CD8-positive, alpha-beta memory T cell (primary cell): ENCODE results near the gene ARL3. TPM values are rescaled to one million over a fixed set of nuclear protein-coding genes. Genes with fewer than 3 reads are reported as not detected.
"Not testable (repeated sequence)": the region's sequence is repeated elsewhere in the genome, so short reads cannot be mapped to it uniquely, and the experiment has no call there.

Source experiments
- CTCF ChIA-PET: fragments of 350-600 bp; sonication (Branson Sonifier 250); formaldehyde crosslinking; loops from one replicate; lab custom pipeline; 2021; ENCODE audit warnings: antibody characterized with exemption; lab: Charles Lee
- POLR2A ChIA-PET: fragments of 350-600 bp; sonication (Branson Sonifier 250); formaldehyde crosslinking; loops from one replicate; lab custom pipeline; 2021; ENCODE audit warnings: antibody characterized with exemption; lab: Charles Lee
- DNase-seq, 5 donors: peaks; one replicate each; pipeline versions ENCODE4 v3.0.0 to v3.0.0-alpha.2; 2020 to 2022; ENCODE audit warnings: mixed read lengths in 1 of 5
- H3K27ac ChIP-seq: one replicate; pipeline ENCODE4 v1.7.0; 2013; ENCODE audit warnings: low read depth, mild to moderate bottlenecking, low read length, moderate library complexity
- H3K27me3 ChIP-seq: 2 replicates; pipeline ENCODE4 v1.7.0; 2013; ENCODE audit warnings: low read length, mild to moderate bottlenecking; ENCODE audit not compliant: insufficient read depth, poor library complexity, severe bottlenecking
- H3K36me3 ChIP-seq: 2 replicates; pipeline ENCODE4 v1.7.0; 2013; ENCODE audit warnings: mild to moderate bottlenecking, low read length, moderate library complexity; ENCODE audit not compliant: insufficient read depth
- H3K4me1 ChIP-seq: 2 replicates; pipeline ENCODE4 v1.7.0; 2013; ENCODE audit warnings: mild to moderate bottlenecking, low read length, moderate library complexity; ENCODE audit not compliant: insufficient read depth
- H3K4me3 ChIP-seq: 2 replicates; pipeline ENCODE4 v1.7.0; 2013; ENCODE audit warnings: mild to moderate bottlenecking, low read length
- H3K9me3 ChIP-seq: 2 replicates; pipeline ENCODE4 v1.7.0; 2013; ENCODE audit warnings: mild to moderate bottlenecking, low read length
- H3K27ac Mint-ChIP-seq, 8 donors: one replicate each; pipeline ENCODE4 v1.8.0; 2020 to 2021; ENCODE audit warnings: mixed read lengths in 8 of 8, mild to moderate bottlenecking in 6 of 8, inconsistent platforms in 3 of 8, moderate library complexity in 3 of 8
- H3K27me3 Mint-ChIP-seq, 2 donors: one replicate each; pipeline ENCODE4 v1.8.0; 2020 to 2021; ENCODE audit warnings: mixed read lengths in 2 of 2, mild to moderate bottlenecking in 1 of 2, moderate library complexity in 1 of 2
- H3K36me3 Mint-ChIP-seq, 3 donors: one replicate each; pipeline ENCODE4 v1.8.0; 2020 to 2021; ENCODE audit warnings: mixed read lengths in 3 of 3, inconsistent platforms in 1 of 3, mild to moderate bottlenecking in 1 of 3
- H3K4me1 Mint-ChIP-seq, 3 donors: one replicate each; pipeline ENCODE4 v1.8.0; 2020 to 2021; ENCODE audit warnings: mixed read lengths in 3 of 3, inconsistent platforms in 1 of 3, mild to moderate bottlenecking in 1 of 3
- H3K4me3 Mint-ChIP-seq, 7 donors: one replicate each; pipeline ENCODE4 v1.8.0; 2020 to 2021; ENCODE audit warnings: mixed read lengths in 7 of 7, mild to moderate bottlenecking in 6 of 7, moderate library complexity in 4 of 7, inconsistent platforms in 2 of 7
- H3K9me3 Mint-ChIP-seq, 5 donors: one replicate each; pipeline ENCODE4 v1.8.0; 2020 to 2022; ENCODE audit warnings: mixed read lengths in 5 of 5, mild to moderate bottlenecking in 3 of 5, moderate library complexity in 2 of 5, inconsistent platforms in 1 of 5
- polyA plus RNA-seq: library from polyadenylated mRNA; unstranded; fragments of 300-500 nt; fragmentation: Illumina TruSeq; gene quantifications from one replicate; pipeline ENCODE4 v1.2.3, GENCODE V29; 2021
- total RNA-seq, 2 experiments: library from RNA; stranded (reverse); gene quantifications; one replicate each; pipeline ENCODE4 v1.2.3, GENCODE V29; 2021

ARL3 gene
- total and polyA plus RNA-seq, 3 experiments from 2014 or later, result 5.7 to 8.7 (median 8.7) TPM

DNA sequence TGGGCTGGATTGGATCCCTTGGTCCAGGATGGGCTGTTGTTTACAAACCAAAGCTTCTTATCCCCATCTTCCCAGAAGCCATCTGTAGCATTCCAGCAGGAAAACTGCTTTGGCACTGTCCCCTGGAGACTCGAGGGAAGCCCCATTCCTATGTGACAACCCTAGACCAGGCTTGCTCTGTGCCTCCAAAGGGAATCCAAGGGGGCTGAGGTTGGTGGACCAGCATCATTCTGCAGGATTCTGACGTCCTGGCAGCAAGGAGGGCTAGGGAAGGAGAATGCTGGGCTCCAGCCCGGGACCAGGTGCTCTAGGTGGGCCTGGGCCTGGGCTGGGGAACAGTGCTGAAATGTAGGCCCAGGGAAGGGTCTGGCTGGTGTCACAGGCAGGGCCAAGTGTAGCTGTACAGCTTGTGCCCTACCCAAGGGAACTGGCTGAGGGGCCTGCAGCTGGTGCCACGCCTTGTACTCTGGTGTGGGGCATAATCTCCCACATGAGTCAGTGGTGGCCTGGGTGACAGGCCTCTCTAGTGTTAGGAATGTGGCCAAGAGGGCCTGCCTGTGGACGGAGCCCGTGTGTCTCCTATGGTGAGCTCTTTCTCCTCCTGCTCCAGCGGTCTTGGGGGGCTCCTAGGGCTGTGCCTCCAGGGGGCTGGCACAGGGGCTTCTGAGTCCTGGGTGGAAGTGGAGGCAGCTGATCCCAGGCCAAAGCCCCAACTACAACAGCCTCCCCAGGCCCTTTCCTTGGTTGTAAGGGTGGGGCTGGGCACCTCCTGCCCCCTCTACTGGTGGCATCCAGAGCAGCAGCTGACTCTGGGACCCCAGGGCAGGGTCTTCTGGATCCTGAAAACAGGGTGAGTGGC lies 44.8 kb downstream of the ARL3 start:
- H3K4me1 Mint-ChIP-seq, result peaks cover 24 to 39% (median 27%) of the 10 kb centered on the region in 3 donors
- Histone ChIP-seq H3K9me3 (no peaks in the 10 kb centered on the region), H3K27ac (no peak overlapping the region), H3K4me3 (no peak overlapping the region), H3K36me3 (no peaks in the 10 kb centered on the region), H3K4me1 (peaks cover 21% of the 10 kb centered on the region), H3K27me3 (no peaks in the 10 kb centered on the region)
- CTCF ChIA-PET, result interaction anchor here (1.0 to 3.6 kb wide), 9 partner anchors 8 to 46 kb away, joined by 3 to 23 read pairs (median 7); partner anchors contain the start of genes ARL3, SFXN2 and TRIM8
- H3K9me3 Mint-ChIP-seq, result no peaks in the 10 kb centered on the region
- no peaks in the 10 kb centered on the region for H3K36me3 Mint-ChIP-seq
- peak in 1 of 5 donors; percentile 42 for DNase-seq
- POLR2A ChIA-PET, result interaction anchor here (0.9 to 1.7 kb wide), 3 partner anchors 11 to 45 kb away, joined by 3 to 20 read pairs (median 4); partner anchors contain the start of gene ARL3
- no peak overlapping the region for H3K4me3 Mint-ChIP-seq
- H3K27ac Mint-ChIP-seq, result peak overlapping the region in 4 of 8 donors; percentile 39 to 84 (median 59)
- H3K27me3 Mint-ChIP-seq, result no peaks in the 10 kb centered on the region

DNA sequence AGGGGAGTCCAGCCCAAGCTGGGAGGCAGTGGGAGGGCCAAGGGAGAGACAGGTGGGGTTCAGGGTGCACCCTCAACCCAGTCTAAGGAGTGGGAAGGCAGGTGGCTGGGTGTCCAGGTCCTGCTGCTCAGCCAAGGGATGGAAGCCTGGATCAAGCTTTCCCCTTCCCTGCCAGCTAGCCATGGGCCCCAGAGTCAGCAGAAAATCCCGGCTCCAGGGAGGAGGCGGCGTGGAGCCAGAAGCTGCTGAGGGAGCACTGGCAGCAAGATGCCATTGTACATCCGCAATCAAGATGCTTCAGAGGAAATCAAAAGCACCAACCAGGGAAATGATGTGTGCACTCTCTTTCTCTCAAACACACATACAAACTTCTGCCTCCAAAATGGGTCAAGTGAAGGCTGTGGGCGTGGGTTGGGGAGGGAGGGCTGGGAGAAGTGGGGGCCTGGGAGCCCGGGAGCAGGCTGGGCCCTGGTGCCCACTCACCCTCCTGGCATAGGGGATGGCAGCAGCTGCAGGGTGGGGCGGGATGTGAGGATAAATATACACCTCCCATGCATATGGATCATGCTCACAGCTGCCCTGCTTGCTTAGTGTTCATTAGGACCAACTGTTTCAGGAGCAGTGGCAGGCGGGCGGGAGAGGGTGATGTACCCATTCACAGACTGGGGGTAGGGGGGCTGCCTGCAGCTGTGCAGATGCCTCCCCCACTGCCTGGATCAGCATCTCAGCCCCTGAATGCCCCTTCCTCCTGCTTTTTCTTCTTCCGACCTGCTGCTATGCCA lies 45.7 kb downstream of the ARL3 start:
- POLR2A ChIA-PET, result interaction anchor here (1.4 kb wide), 1 partner anchor 10 kb away, joined by 3 read pairs; no protein-coding TSS in a partner anchor
- H3K27me3 Mint-ChIP-seq, result no peaks in the 10 kb centered on the region
- Histone ChIP-seq H3K9me3 (no peaks in the 10 kb centered on the region), H3K4me1 (peaks cover 14% of the 10 kb centered on the region), H3K36me3 (no peaks in the 10 kb centered on the region), H3K4me3 (no peak overlapping the region), H3K27ac (no peak overlapping the region), H3K27me3 (no peaks in the 10 kb centered on the region)
- peak in 1 of 5 donors; percentile 8 for DNase-seq
- peak overlapping the region in 6 of 8 donors; percentile 28 to 84 (median 54) for H3K27ac Mint-ChIP-seq
- CTCF ChIA-PET, result interaction anchor here (0.6 to 3.6 kb wide), 3 partner anchors 9 to 48 kb away, joined by 3 to 23 read pairs (median 8); partner anchors contain the start of gene TRIM8
- no peak overlapping the region for H3K4me3 Mint-ChIP-seq
- H3K36me3 Mint-ChIP-seq, result no peaks in the 10 kb centered on the region
- peaks cover 16 to 29% (median 18%) of the 10 kb centered on the region in 3 donors for H3K4me1 Mint-ChIP-seq
- H3K9me3 Mint-ChIP-seq, result no peaks in the 10 kb centered on the region

DNA sequence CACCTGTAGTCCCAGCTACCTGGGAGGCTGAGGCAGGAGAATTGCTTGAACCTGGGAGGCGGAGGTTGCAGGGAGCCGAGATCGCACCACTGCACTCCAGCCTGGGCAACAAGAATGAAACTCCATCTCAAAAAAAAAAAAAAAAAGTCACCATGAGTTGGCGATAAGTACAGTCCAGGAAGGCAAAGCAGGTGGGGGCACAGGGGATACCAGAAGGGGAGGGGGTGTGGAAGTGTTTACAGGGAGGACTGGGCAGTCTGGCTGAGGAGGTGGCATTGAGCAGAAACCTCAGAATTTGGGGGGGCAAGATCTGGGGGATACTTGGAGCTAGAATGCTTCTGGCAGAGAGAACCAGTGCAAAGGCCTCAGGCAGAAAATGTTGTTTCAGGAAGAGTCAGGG lies 46.8 kb downstream of the ARL3 start:
- H3K27me3 ChIP-seq, H3K9me3 Mint-ChIP-seq, POLR2A ChIA-PET, DNase-seq, H3K4me3 Mint-ChIP-seq, H3K27ac ChIP-seq, H3K36me3 Mint-ChIP-seq, H3K36me3 ChIP-seq, H3K9me3 ChIP-seq, H3K27me3 Mint-ChIP-seq, H3K4me3 ChIP-seq, CTCF ChIA-PET, H3K4me1 ChIP-seq: not testable (repeated sequence)
- H3K4me1 Mint-ChIP-seq, result peaks cover 9 to 19% (median 14%) of the 10 kb centered on the region in 3 donors
- peak overlapping the region in 1 of 8 donors; percentile 26 for H3K27ac Mint-ChIP-seq

DNA sequence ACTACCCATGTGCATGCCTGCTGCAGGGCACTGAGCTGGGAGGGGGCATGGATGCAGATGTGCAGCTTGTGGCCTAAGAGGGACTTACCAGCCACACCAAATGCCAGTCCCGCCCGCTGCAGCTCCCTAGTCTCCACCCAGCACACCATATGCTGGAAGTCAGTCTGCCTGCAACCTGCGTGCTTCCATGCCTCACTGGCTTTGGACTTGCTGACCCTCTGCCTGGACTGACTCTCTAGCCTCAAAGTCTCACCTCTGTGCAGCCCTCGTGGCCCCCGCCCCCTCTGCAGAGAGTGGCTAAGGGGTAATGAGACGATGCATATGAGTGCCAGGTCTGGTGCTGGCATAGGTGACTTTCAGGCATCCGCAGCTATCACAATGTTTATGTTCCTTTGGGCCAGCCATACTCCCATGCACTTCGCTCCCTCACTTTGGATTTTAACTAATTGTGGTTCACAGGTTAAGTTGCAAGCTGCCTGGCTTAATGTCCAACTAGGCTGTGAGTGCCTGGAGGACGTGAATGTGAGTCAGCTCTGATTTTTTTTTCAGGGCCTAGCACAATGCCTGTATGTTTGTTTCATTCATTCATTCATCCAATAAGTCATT lies 48.2 kb downstream of the ARL3 start:
- ChIA-PET POLR2A (no interaction called here), CTCF (interaction anchor here (0.7 to 1.1 kb wide), 4 partner anchors 10 to 20 kb away, joined by 3 to 5 read pairs (median 4); no protein-coding TSS in a partner anchor)
- no peaks in the 10 kb centered on the region for H3K9me3 Mint-ChIP-seq

DNA sequence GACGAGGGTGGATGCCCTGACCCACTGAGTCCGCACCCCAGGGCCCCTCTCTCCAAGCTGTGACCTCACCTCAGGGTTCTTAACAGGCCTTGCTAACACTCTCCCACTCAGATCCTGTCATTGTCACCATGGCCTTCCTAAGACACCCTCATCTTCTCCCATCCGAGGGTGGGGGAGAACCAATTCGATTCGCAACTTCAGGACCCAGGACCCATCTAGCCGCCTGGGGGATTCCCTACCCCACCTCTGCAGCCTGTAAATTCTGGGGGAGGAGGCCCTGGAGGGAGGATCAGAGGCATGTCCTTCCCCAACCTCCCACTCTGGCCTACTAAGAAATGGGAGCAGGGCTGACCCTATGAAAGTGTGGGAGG lies 52.6 kb downstream of the ARL3 start:
- Mint-ChIP-seq H3K4me1 (peaks cover 28 to 42% (median 34%) of the 10 kb centered on the region in 3 donors), H3K36me3 (peaks cover 0 to 19% (median 2%) of the 10 kb centered on the region in 3 donors), H3K9me3 (no peaks in the 10 kb centered on the region), H3K27me3 (no peaks in the 10 kb centered on the region), H3K4me3 (peak overlapping the region; percentile 3 to 80 (median 71)), H3K27ac (peak overlapping the region; percentile 75 to 93 (median 82))
- DNase-seq, result no peak
- Histone ChIP-seq H3K4me3 (peak overlapping the region; percentile 29), H3K27me3 (no peaks in the 10 kb centered on the region), H3K36me3 (no peaks in the 10 kb centered on the region), H3K9me3 (no peaks in the 10 kb centered on the region), H3K4me1 (peaks cover 34% of the 10 kb centered on the region), H3K27ac (no peak overlapping the region)
- ChIA-PET CTCF (interaction anchor here (1.2 to 2.4 kb wide), 4 partner anchors 8 to 17 kb away, joined by 3 to 12 read pairs (median 8); partner anchors contain the start of gene TRIM8), POLR2A (interaction anchor here (1.1 to 4.2 kb wide), 5 partner anchors 10 to 52 kb away, joined by 5 to 51 read pairs (median 11); partner anchors contain the start of genes ARL3, SFXN2 and TRIM8)

More for the DNA sequence above, 48.2 kb downstream of the ARL3 start:
- Histone ChIP-seq H3K4me3 (no peak overlapping the region), H3K27ac (no peak overlapping the region), H3K27me3 (no peaks in the 10 kb centered on the region), H3K36me3 (no peaks in the 10 kb centered on the region), H3K4me1 (peaks cover 19% of the 10 kb centered on the region), H3K9me3 (no peaks in the 10 kb centered on the region)
- DNase-seq, result no peak
- no peak overlapping the region for H3K4me3 Mint-ChIP-seq
- H3K27ac Mint-ChIP-seq, result peak overlapping the region in 2 of 8 donors; percentile 29 to 33
- H3K4me1 Mint-ChIP-seq, result peaks cover 16 to 28% (median 23%) of the 10 kb centered on the region in 3 donors
- no peaks in the 10 kb centered on the region for H3K36me3 Mint-ChIP-seq
- H3K27me3 Mint-ChIP-seq, result no peaks in the 10 kb centered on the region

DNA sequence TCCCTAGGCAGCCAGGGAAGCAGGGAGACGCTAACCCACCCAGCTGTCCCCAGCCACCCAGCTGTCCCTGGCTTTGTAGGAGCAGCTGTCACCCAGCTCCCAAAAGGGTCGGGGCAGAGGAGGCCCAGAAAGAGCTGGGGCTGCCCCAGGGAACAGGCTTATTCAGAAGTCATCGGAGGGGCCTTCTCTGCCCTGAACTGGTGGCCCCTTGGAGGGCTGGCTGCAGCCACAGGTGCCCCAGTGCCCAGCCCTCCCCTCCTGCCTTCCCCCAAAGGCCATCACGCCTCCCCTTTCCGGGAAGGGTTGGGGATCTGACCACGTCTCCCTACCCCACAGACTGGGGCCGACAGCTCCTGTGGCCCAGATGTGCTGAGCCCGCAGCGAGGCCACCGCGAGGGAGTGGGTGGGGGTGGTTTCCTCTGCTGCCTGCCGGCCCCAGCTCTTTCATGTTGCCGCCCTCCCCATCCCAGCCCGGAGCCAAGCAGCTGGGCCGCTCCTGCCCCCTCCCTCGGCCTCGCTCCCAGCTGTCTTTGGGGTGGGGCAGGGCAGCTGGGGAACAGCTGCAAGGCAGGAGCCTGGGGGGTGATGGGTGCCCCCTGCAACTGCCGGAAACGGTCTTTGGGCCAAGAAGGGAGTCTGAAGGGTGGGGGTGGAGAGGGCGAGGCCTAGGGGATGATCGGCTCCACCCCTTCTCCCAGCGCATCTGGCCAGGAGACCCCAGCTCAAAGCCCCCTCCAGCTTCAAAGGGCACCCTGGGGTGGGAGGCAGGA lies 53.1 kb downstream of the ARL3 start:
- no peaks in the 10 kb centered on the region for H3K27me3 Mint-ChIP-seq
- Histone ChIP-seq H3K4me3 (peak overlapping the region; percentile 29), H3K4me1 (peaks cover 34% of the 10 kb centered on the region), H3K27me3 (no peaks in the 10 kb centered on the region), H3K36me3 (peaks cover 5% of the 10 kb centered on the region), H3K9me3 (no peaks in the 10 kb centered on the region), H3K27ac (no peak overlapping the region)
- peak overlapping the region; percentile 75 to 94 (median 84) for H3K27ac Mint-ChIP-seq
- DNase-seq, result peak; percentile 41 to 75 (median 53)
- CTCF ChIA-PET, result interaction anchor here (0.7 to 2.4 kb wide), 4 partner anchors 9 to 49 kb away, joined by 3 to 12 read pairs (median 8); partner anchors contain the start of gene TRIM8
- H3K36me3 Mint-ChIP-seq, result peaks cover 0 to 24% (median 2%) of the 10 kb centered on the region in 3 donors
- peaks cover 27 to 42% (median 34%) of the 10 kb centered on the region in 3 donors for H3K4me1 Mint-ChIP-seq
- POLR2A ChIA-PET, result interaction anchor here (0.7 to 4.2 kb wide), 7 partner anchors 9 to 88 kb away, joined by 5 to 51 read pairs (median 9); partner anchors contain the start of genes ARL3, SFXN2 and TRIM8
- peak overlapping the region; percentile 3 to 80 (median 71) for H3K4me3 Mint-ChIP-seq
- no peaks in the 10 kb centered on the region for H3K9me3 Mint-ChIP-seq
